Neuron (in vitro differentiated cells): ENCODE results near the gene TSTD1.
"Not testable (repeated sequence)": the region's sequence is repeated elsewhere in the genome, so short reads cannot be mapped to it uniquely, and the experiment has no call there.

ENCODE experiments used
- H2AFZ ChIP-seq: one replicate; pipeline ENCODE4 v1.6.1; 2013; ENCODE audit warnings: low read depth, mild to moderate bottlenecking, inconsistent platforms, low read length, moderate library complexity
- H3K27me3 ChIP-seq: one replicate; pipeline ENCODE4 v1.6.1; 2013; ENCODE audit warnings: low read length; ENCODE audit not compliant: insufficient read depth
- H3K36me3 ChIP-seq: one replicate; pipeline ENCODE4 v1.6.1; 2013; ENCODE audit warnings: low read length; ENCODE audit not compliant: insufficient read depth
- H3K4me1 ChIP-seq: one replicate; pipeline ENCODE4 v1.6.1; 2013; ENCODE audit warnings: low read length; ENCODE audit not compliant: insufficient read depth
- H3K4me3 ChIP-seq: 2 replicates; pipeline ENCODE4 v1.5.1; 2013; ENCODE audit warnings: mild to moderate bottlenecking, low read length, moderate library complexity
- H3K9me3 ChIP-seq: one replicate; pipeline ENCODE4 v1.6.1; 2013; ENCODE audit warnings: low read length

Gene TSTD1

DNA sequence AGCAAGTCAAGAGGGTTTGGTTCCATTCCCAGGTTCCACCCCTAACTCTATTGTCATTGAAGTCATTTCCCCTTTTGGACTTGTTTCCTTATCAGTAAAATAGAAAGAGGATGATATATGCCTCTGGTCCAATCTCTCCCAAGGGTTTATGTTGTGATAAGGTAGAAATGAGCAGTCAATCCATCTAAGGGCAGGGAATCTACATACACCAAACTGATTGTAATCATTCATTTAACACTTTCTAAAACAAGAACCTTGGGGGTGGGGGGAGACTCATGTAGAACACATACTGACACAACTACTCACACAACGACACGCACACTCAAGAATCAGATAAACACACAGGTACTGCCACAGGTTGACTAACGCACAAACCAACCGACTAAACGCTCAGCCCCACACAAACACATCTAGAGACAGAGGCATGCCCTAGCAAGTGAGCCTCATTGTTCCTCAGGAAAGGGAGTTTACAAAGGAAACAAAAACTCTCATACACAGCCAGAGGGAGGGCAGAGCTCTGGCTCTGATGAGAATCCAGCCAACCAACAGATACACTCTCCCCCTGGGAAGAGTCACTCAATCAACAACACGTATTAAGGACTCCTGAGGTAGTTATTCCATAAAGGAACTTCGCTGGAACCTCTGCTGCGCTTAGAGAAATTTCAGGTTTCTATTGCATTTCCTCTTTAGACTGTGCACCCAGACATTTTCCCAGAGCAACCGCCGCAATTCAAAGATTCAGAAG, 18.8 kb downstream of the TSTD1 start:
- H3K4me3 ChIP-seq = peak overlapping the region; percentile 48
- H3K4me1 ChIP-seq = peaks cover 13% of the 10 kb centered on the region
- H2AFZ ChIP-seq = peak overlapping the region; percentile 7
- no peaks in the 10 kb centered on the region for H3K36me3 ChIP-seq
- H3K9me3 ChIP-seq = no peaks in the 10 kb centered on the region
- peaks cover 35% of the 10 kb centered on the region for H3K27me3 ChIP-seq

- Histone ChIP-seq H3K4me3 (peak overlapping the region; percentile 48), H3K27me3 (peaks cover 35% of the 10 kb centered on the region), H3K4me1 (peaks cover 13% of the 10 kb centered on the region)
- H3K36me3 ChIP-seq, H2AFZ ChIP-seq, H3K9me3 ChIP-seq: not testable (repeated sequence)
These were observed 19.6 kb downstream of the TSTD1 start for GRCh38 chr1:161019111-161019660.

DNA sequence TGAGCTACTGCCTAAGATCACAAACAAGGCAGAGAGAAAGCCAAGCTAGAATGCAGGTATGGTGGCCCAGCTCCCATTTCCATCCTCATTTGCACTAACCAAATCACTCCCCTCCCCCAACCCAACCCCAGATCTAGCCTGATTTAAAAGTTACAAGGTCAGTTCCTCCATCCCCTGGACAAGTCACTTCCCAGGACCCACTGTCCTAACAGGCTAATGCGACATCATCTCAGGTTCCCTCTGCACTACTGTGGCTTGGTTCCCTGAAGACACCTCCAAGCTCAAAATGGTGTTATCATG, 20.2 kb downstream of the TSTD1 start:
- peaks cover 35% of the 10 kb centered on the region for H3K27me3 ChIP-seq
- H2AFZ ChIP-seq = no peak overlapping the region
- no peak overlapping the region for H3K4me3 ChIP-seq
- H3K4me1 ChIP-seq = peaks cover 13% of the 10 kb centered on the region
- H3K36me3 ChIP-seq = no peaks in the 10 kb centered on the region
- no peaks in the 10 kb centered on the region for H3K9me3 ChIP-seq

- H3K4me3 ChIP-seq = no peak overlapping the region
These were observed 20.8 kb downstream of the TSTD1 start for GRCh38 chr1:161017756-161018630.

DNA sequence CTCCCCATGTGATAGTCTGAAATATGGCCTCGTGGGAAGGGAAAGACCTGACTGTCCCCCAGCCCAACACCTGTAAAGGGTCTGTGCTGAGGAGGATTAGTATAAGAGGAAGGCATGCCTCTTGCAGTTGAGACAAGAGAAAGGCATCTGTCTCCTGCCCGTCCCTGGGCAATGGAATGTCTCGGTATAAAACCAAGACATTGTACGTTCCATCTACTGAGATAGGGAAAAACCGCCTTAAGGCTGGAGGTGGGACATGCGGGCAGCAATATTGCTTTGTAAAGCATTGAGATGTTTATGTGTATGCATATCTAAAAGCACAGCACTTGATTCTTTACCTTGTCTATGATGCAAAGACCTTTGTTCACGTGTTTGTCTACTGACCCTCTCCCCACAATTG, 21.6 kb downstream of the TSTD1 start:
- H3K4me3 ChIP-seq, H2AFZ ChIP-seq, H3K9me3 ChIP-seq, H3K36me3 ChIP-seq: not testable (repeated sequence)
- Histone ChIP-seq H3K27me3 (peaks cover 33% of the 10 kb centered on the region), H3K4me1 (peaks cover 13% of the 10 kb centered on the region)

More at GRCh38 chr1:161017756-161018630, 20.8 kb downstream of the TSTD1 start:
- peaks cover 13% of the 10 kb centered on the region for H3K4me1 ChIP-seq
- no peaks in the 10 kb centered on the region for H3K36me3 ChIP-seq
- no peak overlapping the region for H2AFZ ChIP-seq
- peaks cover 35% of the 10 kb centered on the region for H3K27me3 ChIP-seq
- H3K9me3 ChIP-seq = no peaks in the 10 kb centered on the region

- H3K4me1 ChIP-seq = peaks cover 13% of the 10 kb centered on the region
- not testable (repeated sequence) for H3K36me3 ChIP-seq, H3K9me3 ChIP-seq, H3K4me3 ChIP-seq, H2AFZ ChIP-seq
- H3K27me3 ChIP-seq = peaks cover 28% of the 10 kb centered on the region
These were observed 22.1 kb downstream of the TSTD1 start for GRCh38 chr1:161016683-161017082.

GRCh38 chr1:161013488-161014230, 25.1 kb downstream of the TSTD1 start:
- Histone ChIP-seq H3K4me1 (no peaks in the 10 kb centered on the region), H3K27me3 (peaks cover 3% of the 10 kb centered on the region), H3K36me3 (no peaks in the 10 kb centered on the region), H3K9me3 (no peaks in the 10 kb centered on the region), H2AFZ (no peak overlapping the region), H3K4me3 (no peak overlapping the region)

DNA sequence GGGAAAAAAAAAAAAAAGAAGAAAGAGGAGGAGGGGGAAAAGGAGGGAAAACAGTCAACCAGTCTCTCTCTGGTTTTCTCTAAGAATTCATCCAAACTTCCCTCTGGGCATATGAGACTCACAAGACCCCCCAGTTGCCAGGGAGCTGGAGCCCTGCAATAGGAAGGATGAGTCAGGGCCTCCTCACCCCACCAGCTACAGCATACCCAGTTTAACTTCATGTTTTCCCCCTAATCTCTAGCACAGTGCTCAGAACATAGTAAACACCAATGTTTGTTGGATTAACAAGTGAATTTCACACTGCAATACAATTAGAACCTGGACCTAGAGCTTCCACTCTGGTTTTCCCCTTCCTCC, 25.7 kb downstream of the TSTD1 start:
- Histone ChIP-seq H3K4me1 (no peaks in the 10 kb centered on the region), H3K4me3 (no peak overlapping the region), H2AFZ (no peak overlapping the region), H3K27me3 (peaks cover 3% of the 10 kb centered on the region), H3K36me3 (no peaks in the 10 kb centered on the region), H3K9me3 (no peaks in the 10 kb centered on the region)

- H3K9me3 ChIP-seq = no peaks in the 10 kb centered on the region
- H3K4me1 ChIP-seq = no peaks in the 10 kb centered on the region
- no peaks in the 10 kb centered on the region for H3K36me3 ChIP-seq
- H3K27me3 ChIP-seq = no peaks in the 10 kb centered on the region
- no peak overlapping the region for H3K4me3 ChIP-seq
- H2AFZ ChIP-seq = no peak overlapping the region
These were observed 26.3 kb downstream of the TSTD1 start for GRCh38 chr1:161012420-161012819.

DNA sequence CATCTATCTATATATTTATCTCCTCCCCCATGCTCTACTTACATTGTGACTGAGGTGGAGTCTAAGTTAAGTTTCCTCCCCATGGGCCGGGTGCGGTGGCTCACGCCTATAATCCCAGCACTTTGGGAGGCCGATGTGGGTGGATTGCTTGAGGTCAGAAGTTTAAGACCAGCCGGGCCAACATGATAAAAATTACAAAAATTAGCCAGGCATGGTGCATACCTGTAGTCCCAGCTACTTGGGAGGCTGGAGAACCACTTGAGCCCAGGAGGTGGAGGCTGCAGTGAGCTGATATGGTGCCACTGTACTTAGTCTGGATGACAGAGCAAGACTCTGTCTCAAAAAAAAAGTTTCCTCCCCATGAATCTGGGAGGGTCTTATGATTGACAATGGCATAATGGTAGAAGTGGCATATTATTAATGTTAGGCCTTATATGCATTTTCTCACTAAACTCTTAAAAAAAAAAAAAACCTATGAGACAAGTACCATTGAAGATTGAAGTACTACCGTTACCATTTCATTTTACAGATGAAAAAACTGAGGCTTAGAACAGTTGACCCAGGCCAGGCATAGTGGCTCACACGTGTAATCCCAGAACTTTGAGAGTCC, 29.1 kb downstream of the TSTD1 start:
- Histone ChIP-seq H3K9me3 (no peaks in the 10 kb centered on the region), H3K4me3 (no peak overlapping the region), H3K4me1 (no peaks in the 10 kb centered on the region), H3K36me3 (no peaks in the 10 kb centered on the region), H3K27me3 (no peaks in the 10 kb centered on the region), H2AFZ (no peak overlapping the region)

- no peaks in the 10 kb centered on the region for H3K36me3 ChIP-seq
- H2AFZ ChIP-seq = no peak overlapping the region
- H3K9me3 ChIP-seq = no peaks in the 10 kb centered on the region
- no peak overlapping the region for H3K4me3 ChIP-seq
- H3K27me3 ChIP-seq = no peaks in the 10 kb centered on the region
- no peaks in the 10 kb centered on the region for H3K4me1 ChIP-seq
These were observed 29.8 kb downstream of the TSTD1 start for GRCh38 chr1:161008869-161009510.

DNA sequence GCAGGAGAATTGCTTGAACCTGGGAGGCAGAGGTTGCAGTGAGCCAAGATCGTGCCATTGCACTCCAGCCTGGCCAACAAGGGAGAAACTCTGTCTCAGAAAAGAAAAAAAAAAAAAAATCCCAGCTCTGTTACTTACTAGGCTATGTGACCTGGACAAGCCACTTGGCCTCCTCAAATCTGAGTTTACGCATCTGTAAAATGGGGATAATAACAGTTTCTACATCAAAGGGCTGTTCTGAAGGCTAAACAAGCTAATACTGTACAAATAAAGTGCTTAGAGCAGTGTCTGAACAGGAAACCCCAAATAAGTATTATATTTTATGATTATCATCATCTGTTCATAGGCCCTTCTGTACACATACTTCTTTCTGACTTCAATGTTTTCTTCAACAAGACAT, 31.4 kb downstream of the TSTD1 start:
- H3K27me3 ChIP-seq = no peaks in the 10 kb centered on the region
- no peaks in the 10 kb centered on the region for H3K36me3 ChIP-seq
- H2AFZ ChIP-seq = no peak overlapping the region
- no peaks in the 10 kb centered on the region for H3K9me3 ChIP-seq
- H3K4me3 ChIP-seq = no peak overlapping the region
- H3K4me1 ChIP-seq = no peaks in the 10 kb centered on the region
